HEK293T (cell line): ENCODE measurements around the gene ABHD10.

ENCODE experiments used
- CTCF ChIA-PET: fragments of 350-600 bp; formaldehyde crosslinking; extraction: SDS; loops from one replicate; lab custom pipeline; 2021; ENCODE audit warnings: antibody characterized with exemption, inconsistent platforms; lab: Yijun Ruan, JAX
- POLR2A ChIA-PET: fragments of 350-600 bp; formaldehyde crosslinking; extraction: SDS; loops from one replicate; lab custom pipeline; 2020; ENCODE audit warnings: antibody characterized with exemption, inconsistent platforms; lab: Yijun Ruan, JAX
- DNase-seq: peaks from one replicate; pipeline ENCODE4 v3.0.0; 2012; ENCODE audit warnings: mixed read lengths; ENCODE audit errors: extremely low spot score
- ARNT ChIP-seq: fragments of 450-650 bp; IDR thresholded peaks from 2 replicates; pipeline ENCODE4 v1.6.1; 2017; ENCODE audit warnings: mild to moderate bottlenecking
- BHLHE40 ChIP-seq: fragments of 450-650 bp; IDR thresholded peaks from 2 replicates; pipeline ENCODE4 v1.6.1; 2016; ENCODE audit warnings: mild to moderate bottlenecking, moderate library complexity, borderline replicate concordance
- CTBP1 ChIP-seq: fragments of 450-650 bp; IDR thresholded peaks from 2 replicates; pipeline ENCODE4 v1.6.1; 2016; ENCODE audit warnings: borderline replicate concordance
- ELF4 ChIP-seq: fragments of 450-650 bp; IDR thresholded peaks from 2 replicates; pipeline ENCODE4 v1.6.1; 2017; ENCODE audit warnings: antibody characterized with exemption
- FOXA1 ChIP-seq: fragments of 450-650 bp; IDR thresholded peaks from 2 replicates; pipeline ENCODE4 v1.6.1; 2016; ENCODE audit warnings: mild to moderate bottlenecking
- FOXK2 ChIP-seq: fragments of 450-650 bp; IDR thresholded peaks from 2 replicates; pipeline ENCODE4 v1.6.1; 2016; ENCODE audit warnings: mild to moderate bottlenecking
- FOXM1 ChIP-seq: fragments of 450-650 bp; IDR thresholded peaks from 2 replicates; pipeline ENCODE4 v1.6.1; 2017; ENCODE audit warnings: mild to moderate bottlenecking, borderline replicate concordance
- HDGF ChIP-seq: fragments of 450-650 bp; IDR thresholded peaks from 2 replicates; pipeline ENCODE4 v1.6.1; 2017; ENCODE audit warnings: antibody characterized with exemption, borderline replicate concordance
- L3MBTL2 ChIP-seq: fragments of 450-650 bp; conservative IDR thresholded peaks from 2 replicates; pipeline ENCODE4 v1.6.1; 2016; ENCODE audit warnings: mild to moderate bottlenecking
- LEF1 ChIP-seq: fragments of 450-650 bp; IDR thresholded peaks from 2 replicates; pipeline ENCODE4 v1.6.1; 2017; ENCODE audit warnings: mild to moderate bottlenecking, borderline replicate concordance
- NFRKB ChIP-seq: fragments of 450-650 bp; IDR thresholded peaks from 2 replicates; pipeline ENCODE4 v1.6.1; 2016; ENCODE audit warnings: mild to moderate bottlenecking, moderate library complexity
- SP1 ChIP-seq: fragments of 450-650 bp; IDR thresholded peaks from 2 replicates; pipeline ENCODE4 v1.6.1; 2017
- SUZ12 ChIP-seq: fragments of 450-650 bp; IDR thresholded peaks from 2 replicates; pipeline ENCODE4 v1.6.1; 2016; ENCODE audit warnings: mild to moderate bottlenecking
- TARDBP ChIP-seq: fragments of 450-650 bp; IDR thresholded peaks from 2 replicates; pipeline ENCODE4 v1.6.1; 2016
- ZNF384 ChIP-seq: fragments of 450-650 bp; IDR thresholded peaks from 2 replicates; pipeline ENCODE4 v1.6.1; 2016
- TF ChIP-seq, protein P1 (sequence below): fragments of 450-650 bp; IDR thresholded peaks from 2 replicates; pipeline ENCODE4 v1.6.1; 2016

Gene ABHD10

DNA sequence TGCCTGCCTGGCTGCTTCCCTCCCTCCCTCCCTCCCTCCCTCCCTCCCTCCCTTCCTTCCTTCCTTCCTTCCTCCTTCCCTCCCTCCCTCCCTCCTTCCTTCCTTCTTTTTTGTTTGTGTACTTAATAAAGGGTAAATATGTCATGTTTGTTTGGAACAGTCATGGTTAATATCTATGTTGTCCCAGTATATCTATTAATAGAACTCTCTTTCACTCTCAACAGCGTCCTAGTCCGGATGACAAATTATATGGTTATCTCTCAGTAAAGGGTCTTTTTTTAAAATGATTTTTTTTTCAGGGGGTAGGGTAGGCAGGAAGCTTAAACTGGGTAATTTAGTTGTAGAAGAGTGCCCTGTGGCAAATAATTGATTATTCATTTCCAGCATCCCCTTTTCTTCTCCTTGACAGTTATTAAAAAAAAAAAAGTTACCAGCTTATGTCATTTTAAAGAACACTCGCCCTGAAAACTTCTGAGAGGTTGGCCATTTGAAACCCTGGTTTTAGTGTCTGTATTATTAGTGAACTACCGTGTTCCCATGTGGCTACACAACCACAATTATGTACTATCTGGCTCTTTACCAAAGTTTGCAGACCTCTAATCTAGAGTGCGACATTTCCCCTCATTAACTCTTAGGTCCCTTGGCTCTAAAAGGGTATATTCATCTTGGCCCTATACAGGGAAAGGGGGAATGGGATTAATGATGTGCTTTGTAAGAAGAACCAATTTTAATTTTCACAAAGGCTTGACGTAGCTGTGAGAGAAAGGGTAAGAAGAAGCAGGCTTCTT is 33.6 kb downstream of the ABHD10 start:
- no peak for DNase-seq
- CTCF ChIA-PET = interaction anchor here (0.6 to 3.4 kb wide), 10 partner anchors 11 to 295 kb away, joined by 3 to 18 read pairs (median 6); partner anchors contain the start of gene ABHD10
- TF ChIP-seq FOXM1 (no peak), SP1 (no peak), TARDBP (no peak), ZNF384 (no peak), FOXK2 (no peak), SUZ12 (no peak), LEF1 (no peak), BHLHE40 (no peak), CTBP1 (no peak), HDGF (no peak), ARNT (no peak), FOXA1 (no peak), L3MBTL2 (no peak), ELF4 (no peak), NFRKB (no peak)
- TF ChIP-seq, protein P1, sequence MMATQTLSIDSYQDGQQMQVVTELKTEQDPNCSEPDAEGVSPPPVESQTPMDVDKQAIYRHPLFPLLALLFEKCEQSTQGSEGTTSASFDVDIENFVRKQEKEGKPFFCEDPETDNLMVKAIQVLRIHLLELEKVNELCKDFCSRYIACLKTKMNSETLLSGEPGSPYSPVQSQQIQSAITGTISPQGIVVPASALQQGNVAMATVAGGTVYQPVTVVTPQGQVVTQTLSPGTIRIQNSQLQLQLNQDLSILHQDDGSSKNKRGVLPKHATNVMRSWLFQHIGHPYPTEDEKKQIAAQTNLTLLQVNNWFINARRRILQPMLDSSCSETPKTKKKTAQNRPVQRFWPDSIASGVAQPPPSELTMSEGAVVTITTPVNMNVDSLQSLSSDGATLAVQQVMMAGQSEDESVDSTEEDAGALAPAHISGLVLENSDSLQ = no peak
- POLR2A ChIA-PET = interaction anchor here (2.3 kb wide), 1 partner anchor 33 kb away, joined by 18 read pairs; the partner anchor contains the start of gene ABHD10

DNA sequence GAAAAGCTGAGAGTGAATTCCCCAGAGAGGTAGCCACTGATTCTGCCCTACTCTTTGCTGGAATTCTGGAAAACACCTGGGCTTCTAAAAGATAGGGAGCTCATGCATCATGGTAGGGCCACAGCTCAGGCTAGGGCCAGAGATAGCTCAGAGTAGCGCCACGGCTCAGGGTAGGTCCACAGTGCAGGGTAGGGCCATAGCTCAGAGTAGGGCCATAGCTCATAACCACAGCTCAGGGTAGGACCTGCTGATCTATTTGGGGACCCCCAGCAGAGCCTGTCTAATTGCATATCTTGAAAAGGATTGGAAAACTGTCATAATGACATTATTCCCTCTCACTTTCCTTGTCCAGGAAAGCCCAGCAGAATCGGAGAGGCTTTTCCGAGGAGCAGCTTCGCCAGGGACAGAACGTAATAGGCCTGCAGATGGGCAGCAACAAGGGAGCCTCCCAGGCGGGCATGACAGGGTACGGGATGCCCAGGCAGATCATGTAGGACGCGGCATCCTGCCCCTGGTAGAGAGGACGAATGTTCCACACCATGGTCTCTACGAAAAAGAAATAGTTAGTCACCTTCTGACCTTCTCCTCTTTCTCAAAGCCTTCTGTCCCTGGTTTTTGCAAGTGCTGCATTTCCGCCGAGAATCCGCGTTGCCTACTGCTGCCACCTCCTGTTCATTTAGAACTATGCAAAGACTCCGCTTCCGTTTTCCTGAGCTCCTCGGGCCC is 34.4 kb downstream of the ABHD10 start:
- CTCF ChIA-PET = interaction anchor here (0.5 to 3.4 kb wide), 21 partner anchors 11 to 361 kb away, joined by 3 to 18 read pairs (median 4); partner anchors contain the start of gene ABHD10
- TF ChIP-seq BHLHE40 (no peak), FOXA1 (no peak), LEF1 (no peak), FOXK2 (no peak), ELF4 (no peak), SP1 (no peak), ZNF384 (no peak), NFRKB (no peak), CTBP1 (no peak), HDGF (no peak), SUZ12 (no peak), L3MBTL2 (no peak), ARNT (no peak), TARDBP (no peak)
- TF ChIP-seq, protein P1 = no peak
- DNase-seq = peak; percentile 48
- POLR2A ChIA-PET = interaction anchor here (0.6 to 2.3 kb wide), 2 partner anchors 21 to 34 kb away, joined by 3 to 18 read pairs; partner anchors contain the start of gene ABHD10

DNA sequence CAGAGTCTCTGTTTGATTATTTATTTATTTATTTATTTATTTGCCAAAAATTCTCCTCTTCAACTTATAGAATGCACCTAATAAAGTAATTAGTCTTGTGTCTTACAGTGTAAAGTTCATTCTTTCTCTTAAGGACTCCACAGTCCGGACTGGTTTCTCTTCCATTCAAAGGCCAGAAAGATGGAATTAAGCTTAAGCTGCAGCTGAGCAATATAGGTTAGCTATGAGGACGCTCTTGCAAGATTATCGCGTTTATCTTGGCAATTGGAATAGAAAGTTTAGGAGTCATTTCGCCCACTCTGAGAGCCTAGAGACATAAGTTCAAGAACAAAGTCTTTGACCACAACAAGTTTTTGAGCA is 34.9 kb downstream of the ABHD10 start:
- POLR2A ChIA-PET = interaction anchor here (0.6 to 2.3 kb wide), 2 partner anchors 22 to 34 kb away, joined by 3 to 18 read pairs; partner anchors contain the start of gene ABHD10
- CTCF ChIA-PET = interaction anchor here (0.5 to 3.4 kb wide), 19 partner anchors 11 to 362 kb away, joined by 3 to 18 read pairs (median 4); partner anchors contain the start of gene ABHD10
- TF ChIP-seq SP1 (no peak), SUZ12 (no peak), FOXA1 (no peak), BHLHE40 (no peak), ELF4 (no peak), CTBP1 (no peak), FOXK2 (no peak), HDGF (no peak), LEF1 (no peak), ARNT (no peak), L3MBTL2 (no peak), FOXM1 (no peak), TARDBP (no peak), ZNF384 (no peak), NFRKB (no peak)
- TF ChIP-seq, protein P1 = no peak
- no peak for DNase-seq

- TF ChIP-seq ARNT (no peak), SP1 (no peak), HDGF (no peak), FOXM1 (no peak), CTBP1 (no peak), BHLHE40 (no peak), LEF1 (no peak), L3MBTL2 (no peak), SUZ12 (no peak), NFRKB (no peak), FOXK2 (no peak), ZNF384 (no peak), TARDBP (no peak), FOXA1 (no peak), ELF4 (no peak)
- TF ChIP-seq, protein P1 = no peak
- ChIA-PET POLR2A (interaction anchor here (1.4 kb wide), 1 partner anchor 38 kb away, joined by 4 read pairs; the partner anchor contains the start of gene ABHD10), CTCF (no interaction called here)
- DNase-seq = no peak
Observed at GRCh38 chr3:112017091-112017490, 38.3 kb downstream of the ABHD10 start.
